GM21723 (cell line): ENCODE data around the gene TMEFF1.
"Not testable (repeated sequence)": the region's sequence is repeated elsewhere in the genome, so short reads cannot be mapped to it uniquely, and the experiment has no call there.

Experiments
- ATAC-seq: cut with Tn5 transposase; IDR thresholded peaks from one replicate; pipeline ENCODE4 v1.9.1; 2021; ENCODE audit warnings: mild to moderate bottlenecking, moderate library complexity; ENCODE audit not compliant: unreplicated experiment

TMEFF1 gene

DNA sequence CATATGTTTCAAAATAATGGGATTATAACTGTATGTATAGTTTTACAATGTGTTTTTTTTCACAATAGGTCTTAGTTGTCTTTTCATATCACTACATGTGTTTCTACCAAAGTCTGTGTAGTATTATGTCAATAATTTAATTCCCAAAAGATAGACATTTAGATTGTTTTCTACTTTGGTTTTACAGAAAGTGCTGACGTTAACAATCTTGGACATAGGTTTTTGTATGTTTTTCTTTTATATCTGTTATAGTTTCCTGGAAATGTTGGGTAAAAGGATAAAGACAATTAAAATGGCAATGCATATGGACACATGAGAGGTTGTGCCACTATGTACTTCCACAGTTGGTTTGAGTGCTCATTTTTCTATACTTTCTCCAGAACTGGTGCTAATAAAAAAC lies 15.2 kb downstream of the TMEFF1 start:
- no peak for ATAC-seq

DNA sequence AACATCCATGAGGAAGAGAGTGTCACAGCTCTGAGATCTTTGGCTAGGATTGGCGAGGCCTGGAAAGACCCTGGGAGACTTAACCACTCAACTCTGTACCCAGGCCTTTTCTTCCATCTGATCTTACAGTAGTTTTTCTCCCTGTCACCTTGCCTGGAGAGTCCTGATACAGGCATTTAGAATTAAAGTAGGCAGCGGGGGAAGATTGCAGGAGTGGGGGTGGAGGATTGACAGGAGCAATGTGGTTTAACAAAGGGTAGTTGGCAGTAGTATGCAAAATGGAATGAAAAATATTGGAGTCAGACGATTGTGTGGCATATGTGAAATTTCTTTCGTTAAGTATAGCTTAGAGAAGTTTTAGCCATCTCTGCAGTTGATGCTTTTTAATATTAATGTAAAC lies 16.9 kb downstream of the TMEFF1 start:
- no peak for ATAC-seq

GRCh38 chr9:100492952-100493351 lies 20.0 kb downstream of the TMEFF1 start:
- ATAC-seq: no peak

GRCh38 chr9:100498592-100498991 lies 25.6 kb downstream of the TMEFF1 start:
- ATAC-seq: no peak

- ATAC-seq: no peak
Observed at GRCh38 chr9:100499460-100499859, 26.5 kb downstream of the TMEFF1 start.

GRCh38 chr9:100499866-100500265 lies 26.9 kb downstream of the TMEFF1 start:
- no peak for ATAC-seq

DNA sequence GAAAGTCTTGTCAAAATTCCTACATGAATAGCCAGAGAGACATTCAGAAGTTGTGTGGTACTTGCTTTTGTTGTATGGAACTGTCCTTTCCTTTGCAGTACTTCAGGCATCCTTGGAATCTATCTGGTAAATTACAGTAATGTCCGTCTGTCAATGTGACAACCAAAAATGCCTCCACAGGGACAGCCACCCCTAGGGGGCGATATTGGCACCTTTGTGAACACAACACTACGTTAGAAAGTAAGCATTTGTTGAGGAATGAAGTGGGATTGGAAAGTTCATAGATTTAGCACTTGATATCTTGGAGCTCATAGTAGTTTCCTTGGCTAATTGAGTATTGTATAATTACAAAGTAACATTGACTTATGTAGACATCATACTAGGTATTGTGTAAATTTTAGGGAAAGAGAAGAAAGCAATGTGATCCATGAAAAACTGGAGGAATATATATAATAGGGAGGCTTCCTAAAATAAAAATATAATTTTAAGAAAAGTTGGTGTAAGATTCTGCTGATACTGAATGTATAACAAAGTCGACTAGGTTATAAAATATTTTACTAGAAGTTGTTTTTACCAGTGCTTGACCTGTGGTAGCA lies 32.7 kb downstream of the TMEFF1 start:
- ATAC-seq: peak; percentile 80

DNA sequence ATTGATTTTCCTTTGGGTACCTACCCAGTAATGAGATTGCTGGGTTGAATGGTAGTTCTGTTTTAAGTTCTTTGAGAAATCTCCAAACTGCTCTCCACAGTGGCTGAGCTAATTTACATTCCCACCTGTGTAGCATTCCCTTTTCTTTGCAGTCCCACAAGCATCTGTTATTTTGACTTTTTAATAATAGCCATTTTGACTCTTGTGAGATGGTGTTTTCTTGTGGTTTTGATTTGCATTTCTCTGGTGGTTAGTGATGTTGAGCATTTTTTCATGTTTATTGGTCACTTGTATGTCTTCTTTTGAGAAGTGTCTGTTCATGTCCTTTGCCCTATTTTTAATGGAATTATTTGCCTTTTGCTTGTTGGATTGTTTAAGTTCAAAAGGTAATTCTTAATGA lies 34.4 kb downstream of the TMEFF1 start:
- ATAC-seq: peak; percentile 50

DNA sequence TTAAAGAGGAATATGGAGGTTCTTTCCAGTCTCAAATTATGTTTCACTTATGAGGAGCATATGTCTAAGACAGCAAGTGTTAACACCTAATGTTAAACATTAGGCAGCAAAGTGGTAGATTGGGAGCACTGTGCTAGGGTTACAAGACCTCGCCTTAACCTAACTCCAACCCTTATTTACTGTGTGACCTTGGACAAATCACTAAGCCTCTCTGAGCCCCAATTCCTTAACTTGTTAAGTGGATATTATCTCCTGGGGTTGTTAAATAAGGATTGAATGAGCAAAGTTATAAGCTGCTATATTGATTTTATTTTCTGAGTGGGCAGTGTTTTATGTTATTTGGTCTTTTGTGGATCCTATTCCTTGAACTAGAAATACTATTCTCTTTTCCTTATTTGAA lies 38.3 kb downstream of the TMEFF1 start:
- ATAC-seq: no peak

- no peak for ATAC-seq
Observed at GRCh38 chr9:100515578-100516494, 42.9 kb downstream of the TMEFF1 start.

GRCh38 chr9:100521282-100521681 lies 48.3 kb downstream of the TMEFF1 start:
- no peak for ATAC-seq

GRCh38 chr9:100525563-100525962 lies 52.6 kb downstream of the TMEFF1 start:
- no peak for ATAC-seq

- ATAC-seq: not testable (repeated sequence)
Observed at GRCh38 chr9:100527180-100527794, 54.3 kb downstream of the TMEFF1 start.

GRCh38 chr9:100534401-100534800 lies 61.5 kb downstream of the TMEFF1 start:
- no peak for ATAC-seq

DNA sequence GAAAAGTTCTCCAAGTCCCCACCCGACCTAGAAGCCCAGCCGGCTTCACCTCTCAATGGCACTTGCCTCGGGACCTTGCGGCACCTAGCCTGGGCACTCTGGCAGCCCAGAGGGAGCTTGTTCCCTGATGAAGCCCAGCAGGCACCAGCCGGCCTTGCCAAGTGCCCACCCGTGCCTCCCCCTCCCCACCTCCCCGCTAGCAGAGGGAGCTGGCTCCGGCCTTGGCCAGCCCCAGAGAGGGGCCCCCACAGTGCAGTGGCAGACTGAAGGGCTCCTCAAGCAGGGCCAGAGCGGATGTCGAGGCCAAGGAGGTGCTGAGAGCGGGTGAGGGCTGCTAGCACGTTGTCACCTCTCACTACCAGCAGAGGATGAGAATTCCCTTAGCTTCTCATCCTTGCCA lies 67.4 kb downstream of the TMEFF1 start:
- no peak for ATAC-seq

DNA sequence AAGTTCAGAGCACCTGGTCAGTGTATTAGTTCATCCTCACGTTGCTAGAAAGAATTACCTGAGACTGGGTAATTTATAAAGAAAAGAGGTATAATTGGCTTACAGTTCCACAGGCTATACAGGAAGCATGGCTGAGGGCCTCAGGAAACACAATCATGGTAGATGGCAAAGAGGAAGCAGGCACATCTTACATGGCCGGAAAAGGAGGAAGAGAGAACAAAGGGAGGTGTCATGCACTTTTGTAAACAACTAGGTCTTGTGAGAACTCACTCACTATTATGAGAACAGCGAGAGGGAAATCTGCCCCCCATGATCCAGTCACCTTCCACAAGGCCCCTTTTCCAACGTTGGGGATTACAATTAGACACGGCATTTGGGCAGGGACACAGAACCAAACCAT lies 76.1 kb downstream of the TMEFF1 start:
- ATAC-seq: no peak

- ATAC-seq: peak; percentile 59
Observed at GRCh38 chr9:100554935-100555401, 82.0 kb downstream of the TMEFF1 start.

GRCh38 chr9:100555471-100555870 lies 82.5 kb downstream of the TMEFF1 start:
- ATAC-seq: peak; percentile 85

GRCh38 chr9:100557053-100557452 lies 84.1 kb downstream of the TMEFF1 start:
- ATAC-seq: no peak

DNA sequence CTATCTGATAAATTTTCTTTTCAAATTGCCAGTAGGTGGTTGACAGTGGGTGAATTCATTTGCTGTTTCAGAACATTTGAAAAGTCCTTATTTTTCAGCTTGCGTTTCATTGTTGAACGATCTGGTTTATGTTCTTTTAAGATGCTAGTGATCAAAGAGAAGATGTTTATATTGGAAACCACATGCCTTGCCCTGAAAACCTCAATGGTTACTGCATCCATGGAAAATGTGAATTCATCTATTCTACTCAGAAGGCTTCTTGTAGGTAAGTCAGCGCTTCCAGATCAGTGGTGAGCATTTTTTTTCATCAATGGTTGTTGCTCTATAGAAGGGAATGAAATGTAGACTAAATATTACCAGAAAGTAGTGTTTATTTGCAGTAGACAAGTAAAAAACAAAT lies 88.3 kb downstream of the TMEFF1 start:
- no peak for ATAC-seq

GRCh38 chr9:100567856-100568255 lies 94.9 kb downstream of the TMEFF1 start:
- no peak for ATAC-seq
